COLO829 (cell line): ENCODE measurements around the gene SMG5.

Experiments
- DNase-seq: peaks from one replicate; pipeline ENCODE4 v3.0.0; 2012; ENCODE audit warnings: low spot score

Gene SMG5

DNA sequence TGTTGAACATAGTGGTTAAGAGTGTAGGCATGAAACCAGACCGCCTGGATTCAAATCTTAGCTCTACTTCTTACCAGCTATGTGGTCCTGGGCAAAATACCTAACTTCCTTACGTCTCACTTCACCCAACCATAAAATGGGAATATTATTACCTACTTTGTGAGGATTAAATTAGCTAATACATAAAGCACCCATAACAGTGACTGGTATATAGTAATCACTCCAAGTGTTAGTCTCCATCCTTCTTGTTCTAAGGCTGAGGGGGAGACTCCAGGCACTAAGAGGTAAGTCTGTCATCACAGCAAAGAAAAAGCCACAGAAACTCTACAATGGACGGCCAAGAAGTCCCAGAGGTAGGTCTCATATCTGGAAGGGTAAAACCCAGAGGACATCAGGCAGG lies 2.8 kb downstream of the SMG5 start:
- no peak for DNase-seq

GRCh38 chr1:156276966-156277381 lies 5.7 kb downstream of the SMG5 start:
- no peak for DNase-seq

DNA sequence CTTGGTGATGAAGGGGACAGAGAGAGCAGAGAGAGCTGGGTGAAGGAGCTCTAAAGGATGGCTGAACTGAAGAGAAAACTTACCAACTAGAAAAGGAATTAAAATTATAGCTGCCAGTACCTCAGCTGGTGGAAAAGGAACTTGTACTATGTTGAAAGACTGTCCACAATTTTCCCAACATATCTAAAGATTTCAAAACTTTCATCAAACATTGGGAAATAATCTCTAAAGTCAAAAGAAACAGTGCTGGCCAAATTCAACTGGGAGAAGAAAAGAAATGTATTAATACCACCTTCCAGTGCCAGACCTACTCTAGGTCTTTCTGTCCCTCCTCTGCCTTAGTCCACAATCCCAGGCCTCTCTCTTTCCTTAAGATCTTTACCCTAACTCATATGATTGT lies 6.1 kb downstream of the SMG5 start:
- no peak for DNase-seq

DNA sequence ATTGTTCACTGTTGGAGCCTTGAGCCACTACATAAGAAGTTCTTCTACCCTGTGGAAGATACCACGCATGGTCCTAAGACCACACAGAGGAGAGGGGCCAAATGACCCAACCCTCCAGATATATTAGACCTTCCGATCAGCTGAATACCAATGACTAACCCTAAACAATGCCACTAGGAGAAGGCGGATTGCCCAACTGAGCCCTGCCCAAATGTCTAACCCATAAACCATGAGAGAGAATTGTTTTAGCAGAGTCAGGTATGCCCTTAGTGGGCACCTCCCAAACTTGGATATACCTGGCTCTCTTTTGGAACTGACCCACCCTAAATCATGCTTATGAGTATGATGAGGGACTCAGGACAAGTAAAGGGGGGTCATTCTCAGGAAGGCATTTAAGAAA lies 12.3 kb downstream of the SMG5 start:
- DNase-seq: no peak

GRCh38 chr1:156268336-156268735 lies 14.3 kb downstream of the SMG5 start:
- DNase-seq: no peak

DNA sequence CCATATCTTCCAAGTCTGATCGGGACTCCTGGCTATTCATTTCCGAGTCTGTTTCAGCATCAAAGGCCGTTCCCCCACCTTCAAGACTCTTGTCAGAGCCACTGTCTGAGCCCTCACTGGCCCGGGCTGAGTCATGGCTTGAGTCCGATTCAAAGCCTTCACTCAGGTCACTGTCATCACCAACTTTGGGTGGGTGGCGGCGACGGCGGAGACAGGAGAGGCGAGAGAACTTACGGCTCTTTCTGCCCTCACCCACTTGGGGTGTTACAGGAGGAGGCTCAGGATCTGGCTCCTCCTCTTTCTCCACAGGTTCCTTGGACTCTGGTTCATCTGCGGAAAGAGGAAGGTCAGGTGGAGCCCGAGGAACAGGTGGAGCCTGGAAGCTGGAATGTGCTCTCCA lies 16.6 kb downstream of the SMG5 start:
- no peak for DNase-seq

- no peak for DNase-seq
Observed at GRCh38 chr1:156263288-156263655, 19.4 kb downstream of the SMG5 start.

DNA sequence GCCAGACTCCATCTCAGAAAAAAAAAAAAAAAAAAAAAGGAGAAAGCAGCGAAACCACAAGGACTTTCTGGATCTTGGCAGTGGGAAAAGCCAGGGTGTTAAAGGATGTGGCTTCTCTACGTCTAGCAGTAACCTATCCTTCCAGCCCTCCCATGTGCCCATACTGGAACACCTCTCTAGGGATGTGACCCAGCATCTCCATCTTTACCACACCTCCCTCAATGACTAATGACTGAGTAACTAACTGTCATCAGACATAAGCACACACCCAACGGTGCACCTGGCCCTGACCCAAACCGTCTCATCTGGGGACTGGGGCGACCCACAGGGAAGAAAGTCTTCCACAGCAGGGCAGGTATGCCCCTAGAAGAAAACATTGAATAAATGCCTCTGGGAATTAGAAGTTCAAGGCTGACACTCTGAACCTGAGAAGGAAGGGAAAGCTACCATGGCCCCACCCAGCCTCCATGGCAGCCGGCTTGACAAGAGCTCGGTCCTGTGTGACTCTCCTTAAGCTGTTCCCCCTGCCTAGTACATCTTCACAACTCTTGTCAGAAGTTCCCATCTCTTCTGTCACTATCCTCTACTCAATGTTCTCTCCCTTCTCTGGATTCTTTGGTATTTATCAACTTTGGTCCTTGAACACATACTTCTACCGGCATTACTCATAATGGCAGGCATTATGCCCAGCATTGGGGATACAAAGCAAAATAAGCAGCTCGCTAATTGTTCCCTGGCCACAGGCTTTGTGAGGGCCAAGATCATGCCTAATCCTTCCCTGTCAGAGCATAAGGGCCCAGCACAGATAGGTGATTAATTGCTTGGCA lies 20.0 kb downstream of the SMG5 start:
- DNase-seq: no peak

DNA sequence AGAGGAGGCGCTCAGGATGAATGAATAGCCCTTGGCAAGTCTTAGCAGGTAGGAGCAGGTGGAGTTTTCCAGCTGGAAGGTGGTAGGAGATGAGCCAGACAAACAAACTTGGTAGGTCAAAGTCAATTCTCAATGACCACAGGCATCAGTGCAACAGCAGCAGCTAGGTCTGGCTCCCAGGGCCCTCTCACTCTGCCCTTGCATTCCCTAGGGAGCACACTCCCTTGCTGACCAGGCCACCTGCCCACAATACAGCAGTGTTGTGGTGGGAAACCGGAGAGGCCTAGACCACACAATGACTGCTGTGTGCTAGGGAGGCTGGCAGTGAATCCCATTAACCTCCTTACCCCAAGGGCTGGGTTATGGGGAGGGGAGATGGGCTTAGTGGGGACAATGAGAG lies 21.7 kb downstream of the SMG5 start:
- peak; percentile 99 for DNase-seq

DNA sequence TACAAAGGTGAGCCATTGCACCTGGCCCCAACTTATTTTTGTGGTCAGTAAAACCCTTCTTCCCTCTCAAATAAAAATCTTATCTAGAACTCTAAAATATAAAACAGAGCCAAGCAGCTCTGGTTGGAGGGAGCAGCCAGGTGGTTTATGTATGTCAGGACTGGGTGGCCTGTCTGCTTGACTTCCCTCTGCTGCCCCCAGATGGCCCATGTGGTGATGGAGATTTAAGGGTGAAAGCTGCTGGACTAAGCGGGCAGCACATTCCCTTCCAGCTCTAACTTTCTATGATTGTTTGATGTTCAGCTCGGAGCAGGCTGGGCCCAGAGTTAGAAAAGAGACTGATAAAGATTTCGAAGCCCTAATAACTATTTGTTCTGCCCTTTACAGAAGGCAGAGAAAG lies 22.8 kb downstream of the SMG5 start:
- no peak for DNase-seq

DNA sequence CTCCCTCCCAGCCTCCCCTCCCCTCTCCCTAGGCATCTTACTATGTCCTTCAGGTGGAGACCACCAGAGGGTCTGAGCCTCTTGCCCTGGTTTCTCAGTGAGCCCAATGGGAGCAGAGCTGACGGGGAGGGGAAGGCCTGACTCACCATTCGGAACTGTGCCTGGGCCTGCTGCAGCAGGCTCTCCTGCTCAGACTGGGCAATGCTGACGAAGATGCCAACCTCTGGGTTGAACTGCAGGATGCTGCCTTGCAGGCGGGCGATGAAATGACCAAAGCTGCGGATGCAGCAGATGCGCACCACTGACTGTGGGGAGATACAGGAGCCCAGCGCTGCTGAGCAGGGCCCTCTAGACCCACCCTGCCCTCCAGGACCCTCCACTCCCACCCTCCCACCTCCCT lies 23.8 kb downstream of the SMG5 start:
- DNase-seq: no peak

GRCh38 chr1:156257711-156258110 lies 24.9 kb downstream of the SMG5 start:
- DNase-seq: no peak

DNA sequence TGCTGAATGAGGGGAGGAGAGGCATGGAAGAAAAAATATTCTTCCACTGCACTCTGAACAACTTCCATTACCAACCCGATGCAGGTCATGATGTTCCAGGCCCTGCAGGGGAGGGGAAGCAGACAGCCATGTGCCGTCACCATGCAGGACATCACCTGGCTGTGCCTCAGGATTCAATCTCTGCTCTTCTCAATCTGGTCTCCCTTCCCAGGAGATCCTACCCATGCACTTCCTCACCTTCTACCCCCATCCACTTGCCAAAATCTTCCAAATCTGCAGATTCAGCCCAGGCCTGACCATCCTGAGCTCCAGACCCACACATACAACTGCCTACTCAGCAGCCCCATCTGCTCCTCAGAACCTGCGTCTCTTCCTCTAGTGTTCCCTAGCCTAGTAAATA lies 29.0 kb downstream of the SMG5 start:
- DNase-seq: no peak

GRCh38 chr1:156251527-156251926 lies 31.1 kb downstream of the SMG5 start:
- DNase-seq: peak; percentile 73

GRCh38 chr1:156249593-156249992 lies 33.0 kb downstream of the SMG5 start:
- DNase-seq: no peak

- DNase-seq: no peak
Observed at GRCh38 chr1:156248323-156248683, 34.3 kb downstream of the SMG5 start.

GRCh38 chr1:156247460-156248322 lies 34.9 kb downstream of the SMG5 start, which contains the start of gene PAQR6:
TSS of gene PAQR6 (minus strand) at chr1:156248056. CDS start at chr1:156246731, 1,325 bp downstream.
- no peak for DNase-seq

GRCh38 chr1:156246781-156247459 lies 35.7 kb downstream of the SMG5 start:
- DNase-seq: no peak

- DNase-seq: no peak
Observed at GRCh38 chr1:156246241-156246780, 36.3 kb downstream of the SMG5 start.

- DNase-seq: no peak
Observed at GRCh38 chr1:156245451-156246232, 37.0 kb downstream of the SMG5 start.

DNA sequence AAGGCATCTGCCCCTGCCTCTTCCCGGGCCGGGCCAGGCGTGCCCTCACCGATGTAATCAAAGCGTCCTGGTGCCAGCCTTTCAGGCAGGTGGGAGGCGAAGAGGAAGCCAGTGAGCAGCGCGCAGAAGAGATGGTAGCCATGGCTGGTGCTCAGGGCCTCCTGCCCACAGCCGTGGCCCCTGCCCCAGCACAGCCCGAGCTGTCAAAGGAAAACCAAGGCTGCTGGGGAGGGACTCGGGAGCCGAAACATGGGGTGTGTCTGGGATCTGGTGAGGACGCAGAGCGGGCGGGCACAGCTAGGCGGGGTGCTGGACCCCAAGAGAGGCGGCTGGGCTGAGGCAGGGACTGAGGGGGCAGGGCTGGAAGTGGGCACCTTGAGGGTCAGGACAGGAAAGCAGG lies 37.9 kb downstream of the SMG5 start:
- DNase-seq: no peak

DNA sequence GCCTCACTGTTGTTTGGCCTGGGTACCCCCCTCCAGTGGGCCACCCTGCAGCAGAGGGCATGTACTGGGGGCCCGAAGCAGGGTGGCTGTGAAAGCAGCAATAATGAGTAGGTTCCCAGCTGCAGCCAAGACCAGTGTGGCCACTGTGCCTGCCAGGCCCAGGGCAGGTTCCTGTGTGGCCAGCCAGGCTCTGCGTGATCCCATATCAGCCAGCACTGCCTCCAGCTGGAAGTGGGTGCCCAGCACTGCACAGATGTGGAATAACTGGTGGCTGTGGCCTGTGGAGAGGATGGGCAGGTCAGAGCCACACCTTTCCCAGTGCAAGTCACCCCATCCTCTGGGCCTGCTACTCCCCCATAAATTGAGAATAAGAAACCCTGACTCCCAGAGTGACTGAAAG lies 38.5 kb downstream of the SMG5 start:
- no peak for DNase-seq
